Liver (tissue), 3 donors: ENCODE measurements around the gene COMMD10.

Source experiments
- CTCF ChIP-seq: fragments of 150-350 bp; IDR thresholded peaks from 2 replicates; pipeline ENCODE4 v1.5.1; 2017; ENCODE audit warnings: improper control_type of control experiment, low read depth, low read length; ENCODE audit not compliant: missing input control
- JUND ChIP-seq, 2 donors: IDR thresholded peaks; 2 replicates each; pipeline ENCODE4 v1.6.1; 2016; ENCODE audit warnings: antibody characterized with exemption in 2 of 2
- RAD21 ChIP-seq, 2 donors: IDR thresholded peaks; 2 replicates each; pipeline ENCODE4 v1.6.1; 2016; ENCODE audit warnings: antibody characterized with exemption in 2 of 2, mild to moderate bottlenecking in 2 of 2
- YY1 ChIP-seq: IDR thresholded peaks from 2 replicates; pipeline ENCODE4 v1.6.1; 2016; ENCODE audit warnings: antibody characterized with exemption, mild to moderate bottlenecking
- TF ChIP-seq, protein P1 (sequence below): IDR thresholded peaks from 2 replicates; pipeline ENCODE4 v1.6.1; 2016; ENCODE audit warnings: antibody characterized with exemption
- donor health status: healthy.
- donor health status: healthy.

GRCh38 chr5:116178925-116179324 is 94.1 kb downstream of the COMMD10 start:
- TF ChIP-seq CTCF = no peak
- TF ChIP-seq JUND (IDR thresholded peaks at IDR 0.05) = no peak
- TF ChIP-seq, protein P1, sequence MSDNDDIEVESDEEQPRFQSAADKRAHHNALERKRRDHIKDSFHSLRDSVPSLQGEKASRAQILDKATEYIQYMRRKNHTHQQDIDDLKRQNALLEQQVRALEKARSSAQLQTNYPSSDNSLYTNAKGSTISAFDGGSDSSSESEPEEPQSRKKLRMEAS = no peak
- no peak for TF ChIP-seq RAD21 (IDR thresholded peaks at IDR 0.05)
- no peak for TF ChIP-seq YY1
